D721Med (cell line): ENCODE measurements around the gene CD27.

Source experiments
- DNase-seq: peaks from one replicate; pipeline ENCODE4 v3.0.0; 2011; ENCODE audit warnings: low spot score; ENCODE audit not compliant: insufficient read length
- FAIRE-seq: peaks from 2 replicates; lab custom pipeline; 2011; peaks lifted over from hg19 to GRCh38; lab: Jason Lieb, UNC
- CTCF ChIP-seq: IDR thresholded peaks from 2 replicates; pipeline ENCODE4 v1.5.1; 2012; ENCODE audit warnings: mild to moderate bottlenecking, control low read depth; ENCODE audit not compliant: insufficient read depth; ENCODE audit errors: missing control alignments

The CD27 gene

GRCh38 chr12:6444704-6445688, at the start of gene CD27:
Gene CD27, plus strand, starts transcription at chr12:6444955. Its CDS starts 141 bp downstream, at chr12:6445096.
- TF ChIP-seq CTCF: no peak
- DNase-seq: no peak
- no peak for FAIRE-seq

GRCh38 chr12:6396031-6396430, 48.7 kb upstream of the CD27 start:
- no peak for TF ChIP-seq CTCF
- no peak for FAIRE-seq
- no peak for DNase-seq

GRCh38 chr12:6399884-6400644, 44.7 kb upstream of the CD27 start:
- FAIRE-seq: no peak
- DNase-seq: no peak
- no peak for TF ChIP-seq CTCF

- FAIRE-seq: no peak
- DNase-seq: no peak
- TF ChIP-seq CTCF: no peak
Measured at GRCh38 chr12:6404390-6404789, 40.4 kb upstream of the CD27 start.

GRCh38 chr12:6405963-6406362, 38.8 kb upstream of the CD27 start:
- DNase-seq (no peak), FAIRE-seq (no peak)
- no peak for TF ChIP-seq CTCF

GRCh38 chr12:6407236-6407954, 37.4 kb upstream of the CD27 start:
- no peak for DNase-seq
- FAIRE-seq: no peak
- no peak for TF ChIP-seq CTCF
